HCT116 (cell line): ENCODE measurements around the gene GJC3. TPM values are rescaled to one million over a fixed set of nuclear protein-coding genes. Genes with fewer than 3 reads are reported as not detected.

Source experiments
- ATAC-seq: fragments of 200-7000 bp; cut with Tn5 transposase; 2 replicates; pipeline ENCODE4 v1.9.1; 2020; ENCODE audit warnings: mild to moderate bottlenecking, moderate library complexity
- BruUV-seq: library from RNA; stranded (reverse); fragments of 400-500 nt; replicated peaks from 2 replicates; lab custom pipeline; 2021; lab: Mats Ljungman, UMichigan
- CTCF ChIA-PET: fragments of 300-600 bp; sonication (Branson Sonifier 250); formaldehyde crosslinking; loops from one replicate; lab custom pipeline; 2021; ENCODE audit warnings: antibody characterized with exemption; lab: Charles Lee
- POLR2A ChIA-PET: fragments of 300-600, 350-600 bp; sonication (Branson Sonifier 250); formaldehyde crosslinking; loops from one replicate; lab custom pipeline; 2021; ENCODE audit warnings: antibody characterized with exemption; lab: Charles Lee
- RAD21 ChIA-PET, 2 experiments: fragments of 300-600 bp; sonication (Branson Sonifier 250); formaldehyde crosslinking; loops; one replicate each; lab custom pipeline; 2023; ENCODE audit warnings: low total read pairs in 2 of 2; ENCODE audit not compliant: uncharacterized antibody in 2 of 2, unreplicated experiment in 2 of 2, low non-redundant PET in 1 of 2; lab: Charles Lee
- DNase-seq: peaks from one replicate; pipeline ENCODE4 v3.0.0-alpha.2; 2010; ENCODE audit warnings: low read depth, low spot score
- H2AFZ ChIP-seq: fragments of 200-600 bp; shearing (Covaris generic), sonication (generic); 2 replicates; pipeline ENCODE4 v1.6.1; 2017; ENCODE audit warnings: low read depth, mixed run types, mixed read lengths, antibody characterized with exemption, low read length; ENCODE audit not compliant: poor library complexity, severe bottlenecking
- H3K27ac ChIP-seq: 2 replicates; pipeline ENCODE4 v1.5.1; 2012; ENCODE audit warnings: low read depth, low read length
- H3K27me3 ChIP-seq: fragments of 200-600 bp; sonication (generic); 2 replicates; pipeline ENCODE4 v1.6.1; 2016; ENCODE audit warnings: mixed run types, low read length, mixed read lengths; ENCODE audit not compliant: insufficient read depth
- H3K36me3 ChIP-seq, 2 experiments: fragments of 200-500 bp in 1 of 2; fragments of 200-600 bp in 1 of 2; sonication (Bioruptor generic) in 1 of 2; sonication (generic) in 1 of 2; 2 replicates each; pipeline versions ENCODE4 v1.5.1 to v1.6.1; 2014 to 2016; ENCODE audit warnings: low read length in 2 of 2, inconsistent platforms in 1 of 2, mixed read lengths in 1 of 2, mixed run types in 1 of 2; ENCODE audit not compliant: insufficient read depth in 2 of 2, control insufficient read depth in 1 of 2
- H3K4me1 ChIP-seq, 2 experiments: fragments of 200-600 bp in 1 of 2; sonication (generic) in 1 of 2; 2 replicates each; pipeline versions ENCODE4 v1.5.1 to v1.6.1; 2012 to 2017; ENCODE audit warnings: low read length in 2 of 2, inconsistent platforms in 1 of 2, mild to moderate bottlenecking in 1 of 2, mixed read lengths in 1 of 2, mixed run types in 1 of 2, moderate library complexity in 1 of 2; ENCODE audit not compliant: insufficient read depth in 2 of 2, control insufficient read depth in 1 of 2
- H3K4me2 ChIP-seq: fragments of 200-600 bp; sonication (generic); 2 replicates; pipeline ENCODE4 v1.6.1; 2017; ENCODE audit warnings: mixed run types, low read length, mixed read lengths
- H3K4me3 ChIP-seq, 2 experiments: fragments of 200-600 bp in 1 of 2; sonication (generic) in 1 of 2; replicated peaks in 1 of 2; 2 replicates each; pipeline ENCODE4 v1.5.1; 2011 to 2016; ENCODE audit warnings: low read length in 2 of 2, control low read depth in 1 of 2, low read depth in 1 of 2, mild to moderate bottlenecking in 1 of 2, mixed read lengths in 1 of 2, mixed run types in 1 of 2
- H3K79me2 ChIP-seq: fragments of 200-600 bp; sonication (generic); 2 replicates; pipeline ENCODE4 v1.6.1; 2017; ENCODE audit warnings: mild to moderate bottlenecking, mixed run types, low read length, moderate library complexity, mixed read lengths; ENCODE audit not compliant: insufficient read depth
- H3K9ac ChIP-seq: fragments of 200-600 bp; sonication (generic); 2 replicates; pipeline ENCODE4 v1.6.1; 2016; ENCODE audit warnings: low read length, mixed read lengths
- H3K9me2 ChIP-seq: fragments of 200-600 bp; sonication (generic), shearing (Covaris generic); 2 replicates; pipeline ENCODE4 v1.6.1; 2017; ENCODE audit warnings: mixed run types, mild to moderate bottlenecking, moderate library complexity; ENCODE audit not compliant: insufficient read depth
- H3K9me3 ChIP-seq, 2 experiments: fragments of 200-500 bp in 1 of 2; fragments of 200-600 bp in 1 of 2; sonication (Bioruptor generic) in 1 of 2; sonication (generic) in 1 of 2; 2 replicates each; pipeline ENCODE4 v1.6.1; 2014 to 2017; ENCODE audit warnings: low read length in 2 of 2, mixed read lengths in 2 of 2, inconsistent platforms in 1 of 2, low read depth in 1 of 2, mild to moderate bottlenecking in 1 of 2, mixed run types in 1 of 2, moderate library complexity in 1 of 2; ENCODE audit not compliant: control insufficient read depth in 1 of 2, insufficient read depth in 1 of 2
- H4K20me1 ChIP-seq: fragments of 200-600 bp; sonication (generic), shearing (Covaris generic); 2 replicates; pipeline ENCODE4 v1.6.1; 2017; ENCODE audit warnings: mixed run types, mild to moderate bottlenecking, moderate library complexity; ENCODE audit not compliant: insufficient read depth
- RAD21 ChIP-seq: IDR thresholded peaks from 2 replicates; pipeline ENCODE4 v1.6.1; 2012; ENCODE audit warnings: low read depth, mild to moderate bottlenecking
- REST ChIP-seq: IDR thresholded peaks from 2 replicates; pipeline ENCODE4 v1.6.1; 2012; ENCODE audit warnings: low read depth
- YY1 ChIP-seq: IDR thresholded peaks from 2 replicates; pipeline ENCODE4 v1.6.1; 2011; ENCODE audit warnings: low read length, low read depth, moderate library complexity, mild to moderate bottlenecking; ENCODE audit not compliant: insufficient replicate concordance; ENCODE audit errors: extremely low read depth
- ZNF274 ChIP-seq: fragments of 200-500 bp; sonication (Bioruptor generic); IDR thresholded peaks from 2 replicates; pipeline ENCODE4 v1.6.1; 2014; ENCODE audit warnings: mild to moderate bottlenecking, low read depth, low read length, inconsistent platforms
- intact Hi-C: fragments of 100-400 bp; cut with micrococcal nuclease; formaldehyde crosslinking; loops from 2 replicates; pipeline ENCODE4 v1.10.0; 2022
- total RNA-seq: library from RNA; stranded (reverse); gene quantifications from one replicate; pipeline ENCODE4 v1.2.1, GENCODE V29; 2021; ENCODE audit not compliant: unreplicated experiment
- TF ChIP-seq, protein P1 (sequence below): IDR thresholded peaks from 2 replicates; pipeline ENCODE4 v1.6.1; 2011; ENCODE audit warnings: mild to moderate bottlenecking, low read length, moderate library complexity; ENCODE audit not compliant: insufficient replicate concordance; ENCODE audit errors: extremely low read depth

Gene GJC3
- total RNA-seq, 1 experiment from 2014 or later = 0.76 TPM

GRCh38 chr7:99898836-99899235 is 30.6 kb downstream of the GJC3 start:
- DNase-seq = no peak
- ChIA-PET CTCF (no interaction called here), POLR2A (no interaction called here), RAD21 (no interaction called here)
- no peaks in the 10 kb centered on the region for H3K9me3 ChIP-seq
- no peak overlapping the region for H2AFZ ChIP-seq
- no peaks in the 10 kb centered on the region for H3K4me1 ChIP-seq
- no peak overlapping the region for H3K4me3 ChIP-seq
- H3K27me3 ChIP-seq = no peaks in the 10 kb centered on the region
- H4K20me1 ChIP-seq = no peaks in the 10 kb centered on the region
- TF ChIP-seq REST (no peak), YY1 (no peak), ZNF274 (no peak), RAD21 (no peak)
- TF ChIP-seq, protein P1, sequence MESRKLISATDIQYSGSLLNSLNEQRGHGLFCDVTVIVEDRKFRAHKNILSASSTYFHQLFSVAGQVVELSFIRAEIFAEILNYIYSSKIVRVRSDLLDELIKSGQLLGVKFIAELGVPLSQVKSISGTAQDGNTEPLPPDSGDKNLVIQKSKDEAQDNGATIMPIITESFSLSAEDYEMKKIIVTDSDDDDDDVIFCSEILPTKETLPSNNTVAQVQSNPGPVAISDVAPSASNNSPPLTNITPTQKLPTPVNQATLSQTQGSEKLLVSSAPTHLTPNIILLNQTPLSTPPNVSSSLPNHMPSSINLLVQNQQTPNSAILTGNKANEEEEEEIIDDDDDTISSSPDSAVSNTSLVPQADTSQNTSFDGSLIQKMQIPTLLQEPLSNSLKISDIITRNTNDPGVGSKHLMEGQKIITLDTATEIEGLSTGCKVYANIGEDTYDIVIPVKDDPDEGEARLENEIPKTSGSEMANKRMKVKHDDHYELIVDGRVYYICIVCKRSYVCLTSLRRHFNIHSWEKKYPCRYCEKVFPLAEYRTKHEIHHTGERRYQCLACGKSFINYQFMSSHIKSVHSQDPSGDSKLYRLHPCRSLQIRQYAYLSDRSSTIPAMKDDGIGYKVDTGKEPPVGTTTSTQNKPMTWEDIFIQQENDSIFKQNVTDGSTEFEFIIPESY = no peak
- H3K9me2 ChIP-seq = no peaks in the 10 kb centered on the region
- peaks cover 19 to 29% of the 10 kb centered on the region in 2 experiments; a peak in 3 of 4 replicates for H3K36me3 ChIP-seq
- no peak overlapping the region for H3K9ac ChIP-seq
- H3K79me2 ChIP-seq = no peaks in the 10 kb centered on the region
- no peak overlapping the region for H3K4me2 ChIP-seq
- no TSS peak for BruUV-seq
- ATAC-seq = no peak
- no peak overlapping the region for H3K27ac ChIP-seq
- intact Hi-C loops = no loop called here
